Measurements from ENCODE around the gene ADORA2A.

Gene ADORA2A

DNA sequence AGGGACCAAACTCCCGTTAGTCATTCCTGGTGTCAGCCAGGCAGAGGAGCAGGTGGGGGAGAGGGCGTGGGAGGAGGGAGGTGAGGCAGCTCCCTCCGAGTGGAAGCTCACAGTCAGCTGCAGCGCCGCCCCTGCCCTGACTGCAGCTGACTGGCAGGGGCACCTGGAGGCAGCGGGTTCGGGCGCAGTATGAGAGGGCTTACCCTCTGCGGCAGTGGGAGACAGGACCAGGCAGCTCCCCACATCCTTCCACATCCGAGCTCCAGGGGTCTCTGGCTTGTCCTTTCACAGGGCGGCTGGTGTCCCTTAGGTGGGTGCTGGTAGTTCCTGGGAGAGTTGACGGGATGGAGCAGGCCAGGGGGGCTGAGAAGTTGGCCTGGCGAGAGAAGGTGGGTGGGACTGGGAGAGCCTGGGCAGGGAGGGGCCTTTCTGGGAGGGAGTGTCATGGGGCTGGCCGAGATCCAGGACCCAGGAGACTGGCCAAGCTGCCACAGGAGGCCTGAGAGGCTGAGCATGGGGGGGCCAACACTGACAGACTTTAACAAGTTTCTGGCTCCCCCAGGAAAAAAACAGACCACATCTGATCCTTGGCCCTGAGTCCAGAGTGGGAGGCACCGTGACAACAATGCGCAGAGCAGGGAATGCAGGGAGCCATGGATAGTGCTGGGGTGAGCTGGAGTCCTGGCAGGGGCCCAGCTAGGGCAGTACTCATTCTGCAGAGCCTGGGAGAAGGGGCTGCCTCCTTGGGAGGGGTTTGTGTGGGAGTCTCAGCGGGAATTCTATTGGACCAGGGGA, 4.9 kb downstream of the ADORA2A start:
- peak in 1 of 2 donors; percentile 30 for DNase-seq (ENCODE audit: low read depth in 2 of 2)

DNA sequence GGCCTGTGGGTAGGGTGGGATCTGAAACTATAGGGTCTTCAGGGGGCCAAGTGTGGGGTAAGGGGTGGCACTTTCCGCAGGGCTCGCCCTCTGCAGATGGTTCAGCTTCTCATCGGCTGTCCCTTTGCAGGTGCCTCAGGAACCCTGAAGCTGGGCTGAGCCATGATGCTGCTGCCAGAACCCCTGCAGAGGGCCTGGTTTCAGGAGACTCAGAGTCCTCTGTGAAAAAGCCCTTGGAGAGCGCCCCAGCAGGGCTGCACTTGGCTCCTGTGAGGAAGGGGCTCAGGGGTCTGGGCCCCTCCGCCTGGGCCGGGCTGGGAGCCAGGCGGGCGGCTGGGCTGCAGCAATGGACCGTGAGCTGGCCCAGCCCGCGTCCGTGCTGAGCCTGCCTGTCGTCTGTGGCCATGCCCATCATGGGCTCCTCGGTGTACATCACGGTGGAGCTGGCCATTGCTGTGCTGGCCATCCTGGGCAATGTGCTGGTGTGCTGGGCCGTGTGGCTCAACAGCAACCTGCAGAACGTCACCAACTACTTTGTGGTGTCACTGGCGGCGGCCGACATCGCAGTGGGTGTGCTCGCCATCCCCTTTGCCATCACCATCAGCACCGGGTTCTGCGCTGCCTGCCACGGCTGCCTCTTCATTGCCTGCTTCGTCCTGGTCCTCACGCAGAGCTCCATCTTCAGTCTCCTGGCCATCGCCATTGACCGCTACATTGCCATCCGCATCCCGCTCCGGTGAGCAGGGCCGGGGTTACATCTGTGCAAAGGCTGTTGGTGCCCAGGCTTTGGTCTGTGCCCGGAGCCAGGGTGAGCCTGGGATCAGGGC, 5.8 kb downstream of the ADORA2A start:
- no peak for DNase-seq (ENCODE audit: low read depth in 2 of 2)

DNA sequence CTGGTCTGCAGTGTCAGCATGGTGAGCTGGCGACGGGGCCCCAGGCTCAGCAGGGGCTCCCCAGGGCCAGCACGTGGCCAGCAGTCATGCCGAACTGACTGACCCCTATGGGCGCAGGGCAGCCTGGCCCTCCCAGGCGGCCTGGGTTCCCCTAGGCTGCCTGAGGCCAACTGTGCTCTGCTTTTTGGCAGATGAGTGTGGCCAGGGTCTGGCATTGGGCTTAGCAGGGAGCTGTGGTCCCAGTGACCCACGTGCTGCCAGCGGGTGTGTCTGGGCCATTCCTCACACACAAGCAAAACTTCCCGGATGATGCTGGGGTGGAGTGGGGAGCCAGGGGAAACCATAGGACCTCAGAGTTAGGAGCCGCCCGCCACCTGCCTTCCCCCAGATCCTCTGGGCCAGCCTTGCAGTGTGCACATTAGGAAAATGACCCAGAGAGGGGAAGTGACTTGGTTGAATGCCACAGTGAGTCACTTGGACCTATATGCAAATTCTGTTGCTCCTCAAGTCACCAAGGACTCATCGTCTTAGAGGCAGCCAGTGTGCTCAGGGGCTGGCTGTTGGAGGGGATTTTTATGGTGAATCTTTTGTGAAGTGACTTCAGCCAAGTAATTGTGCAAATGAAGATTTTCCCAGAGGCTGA, 6.5 kb downstream of the ADORA2A start:
- peak; percentile 35 to 43 for DNase-seq (ENCODE audit: low read depth in 2 of 2)

DNA sequence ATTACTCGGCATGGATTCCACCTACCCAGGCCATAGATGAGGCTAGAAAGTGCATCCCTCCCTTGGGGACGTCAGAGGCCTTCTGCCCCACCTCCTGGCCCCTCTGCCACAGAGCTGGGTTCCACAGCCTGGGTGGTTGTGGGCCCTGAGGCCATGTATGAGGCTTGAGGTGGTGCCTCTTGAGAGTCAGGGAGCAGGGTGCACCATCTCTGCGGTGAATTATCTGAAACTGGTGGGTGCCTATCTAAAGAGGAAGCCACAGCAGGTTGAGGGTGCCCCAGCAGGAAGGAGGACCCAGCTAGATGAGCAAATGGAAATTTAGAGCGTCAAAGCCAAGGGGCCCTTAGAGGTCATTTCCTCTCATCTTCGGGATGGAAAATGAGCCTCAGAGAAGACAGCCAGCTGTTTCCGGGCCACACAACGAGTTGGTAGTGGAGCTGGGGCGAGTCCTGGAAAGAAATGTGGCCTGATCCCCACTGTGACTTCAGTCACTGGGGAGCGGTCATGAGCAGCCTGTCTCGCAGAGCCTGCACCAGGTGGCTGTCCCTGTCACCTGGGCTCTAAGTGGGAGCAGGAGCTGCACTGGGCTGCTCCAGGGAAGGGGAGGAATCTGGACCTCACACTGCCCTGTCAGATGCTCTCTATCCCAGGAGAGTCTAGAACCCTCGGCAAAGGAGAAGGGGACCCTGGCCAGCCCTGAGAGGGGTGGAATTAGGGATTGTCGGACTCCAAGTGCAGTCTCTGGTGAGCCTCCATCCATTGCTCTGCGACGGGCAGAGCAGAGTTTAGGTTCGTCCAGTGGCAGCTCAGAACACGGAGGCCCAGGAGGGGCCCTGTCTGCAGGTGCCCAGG, 7.3 kb downstream of the ADORA2A start:
- peak; percentile 58 to 76 for DNase-seq (ENCODE audit: low read depth in 2 of 2)

DNA sequence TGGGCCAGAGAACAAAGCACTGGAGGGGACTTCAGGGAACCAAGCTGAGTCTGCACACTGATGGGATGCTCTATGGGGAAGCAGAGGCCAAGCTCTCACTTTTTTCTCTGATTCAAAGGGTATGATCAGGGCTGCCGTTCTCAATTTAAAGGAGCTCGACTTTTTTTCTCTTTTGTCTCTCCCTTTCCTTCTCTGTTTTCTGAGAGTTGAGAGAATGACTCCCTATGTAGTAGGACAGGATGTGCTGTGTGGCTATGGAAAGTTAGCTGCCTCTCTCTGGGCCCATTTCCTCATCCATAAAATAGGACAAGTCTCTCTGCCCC, 7.9 kb downstream of the ADORA2A start:
- no peak for DNase-seq (ENCODE audit: low read depth in 2 of 2)

DNA sequence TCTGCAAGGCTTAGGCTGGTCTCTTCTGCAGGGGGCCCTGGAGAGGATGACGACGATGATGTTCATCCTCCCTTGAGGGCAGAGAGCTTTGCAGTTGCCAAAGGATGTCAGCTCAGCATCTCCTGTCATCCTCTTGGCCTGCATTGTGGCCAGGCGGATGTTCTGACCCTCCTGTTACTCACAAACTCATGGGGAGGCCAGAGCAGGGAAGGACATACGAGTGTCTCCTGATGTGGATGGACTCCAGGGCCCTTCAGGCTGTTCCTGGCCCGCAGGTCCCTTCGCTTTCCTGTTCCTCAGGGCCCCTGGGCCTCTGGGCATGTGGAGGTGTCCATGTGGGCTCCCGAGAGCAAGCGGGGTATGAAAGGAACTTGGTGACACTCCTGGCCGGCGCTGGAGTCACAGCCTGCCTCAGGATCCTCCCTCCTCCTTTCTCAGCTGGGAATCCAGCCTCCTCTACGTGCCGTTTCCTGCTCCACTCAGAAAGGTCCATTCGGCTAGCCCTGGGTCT, 8.5 kb downstream of the ADORA2A start:
- no peak for DNase-seq (ENCODE audit: low read depth in 2 of 2)

DNA sequence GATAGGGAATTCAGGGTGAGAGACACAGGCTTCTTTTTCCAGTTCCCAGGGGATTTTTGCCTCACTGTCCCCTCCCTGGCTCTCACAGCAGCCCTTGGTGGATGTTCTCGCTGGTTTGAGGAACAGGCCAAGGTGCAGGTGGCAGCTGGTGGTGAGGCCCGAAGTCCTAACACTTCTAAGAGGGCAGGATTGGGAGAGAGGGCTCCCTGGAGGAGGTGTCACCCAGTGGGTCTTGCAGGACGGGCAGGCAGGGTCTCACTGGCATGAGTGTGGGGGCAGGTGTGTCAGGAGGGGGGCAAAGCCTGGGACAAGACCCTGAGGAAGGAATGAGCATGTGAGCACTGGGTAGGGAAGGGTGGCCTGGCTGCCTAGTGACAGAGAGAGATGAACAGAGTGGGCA, 9.2 kb downstream of the ADORA2A start:
- DNase-seq (ENCODE audit: low read depth in 2 of 2) = no peak

DNA sequence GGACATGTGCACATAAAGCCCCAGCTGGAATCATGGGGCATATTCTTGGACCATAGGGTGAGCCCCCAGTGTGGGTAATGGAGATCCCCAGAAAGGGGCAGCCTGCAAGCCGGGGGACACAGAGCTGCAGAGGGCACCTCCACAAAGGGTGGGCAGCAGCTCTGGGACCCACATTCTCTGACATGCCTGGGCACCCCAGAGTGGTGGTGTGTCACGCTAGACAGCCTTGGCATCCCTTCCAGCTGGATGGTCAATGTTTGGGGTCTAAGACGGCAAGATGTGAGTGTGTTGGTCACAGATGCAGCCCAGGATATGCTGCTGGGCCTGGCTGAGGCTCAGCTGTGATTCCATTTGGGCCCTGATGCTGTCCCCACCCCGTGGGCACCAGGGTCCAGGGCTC, 9.7 kb downstream of the ADORA2A start:
- DNase-seq (ENCODE audit: low read depth in 2 of 2) = no peak

DNA sequence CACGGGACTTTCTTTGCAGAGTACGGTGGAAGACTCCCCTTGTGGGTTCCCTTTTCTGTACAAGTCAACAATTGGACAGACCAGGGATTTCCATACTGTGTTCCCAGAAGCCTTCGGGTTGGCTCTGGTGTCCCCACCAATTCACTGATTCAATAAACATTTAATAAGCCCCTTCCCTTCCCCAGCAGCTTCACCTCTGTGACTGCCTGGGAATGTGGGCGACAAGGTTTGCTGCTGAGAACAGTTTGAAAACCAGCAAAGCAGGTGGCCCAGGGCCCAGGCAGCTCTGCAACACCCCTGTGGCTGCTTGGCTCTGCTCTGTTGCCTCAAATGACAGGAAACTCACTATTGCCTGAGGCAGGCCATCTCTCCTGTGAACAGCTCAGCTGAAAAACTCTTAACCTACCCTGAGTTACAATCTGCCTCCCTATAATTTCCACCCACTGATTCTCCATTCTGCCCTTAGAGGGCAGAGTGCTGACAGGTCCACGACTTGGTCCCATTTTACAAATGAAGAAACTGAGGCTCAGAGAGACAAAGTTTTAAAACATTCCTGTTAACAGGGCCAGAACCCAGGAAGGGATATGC, 10.4 kb downstream of the ADORA2A start:
- no peak for DNase-seq (ENCODE audit: low read depth in 2 of 2)

DNA sequence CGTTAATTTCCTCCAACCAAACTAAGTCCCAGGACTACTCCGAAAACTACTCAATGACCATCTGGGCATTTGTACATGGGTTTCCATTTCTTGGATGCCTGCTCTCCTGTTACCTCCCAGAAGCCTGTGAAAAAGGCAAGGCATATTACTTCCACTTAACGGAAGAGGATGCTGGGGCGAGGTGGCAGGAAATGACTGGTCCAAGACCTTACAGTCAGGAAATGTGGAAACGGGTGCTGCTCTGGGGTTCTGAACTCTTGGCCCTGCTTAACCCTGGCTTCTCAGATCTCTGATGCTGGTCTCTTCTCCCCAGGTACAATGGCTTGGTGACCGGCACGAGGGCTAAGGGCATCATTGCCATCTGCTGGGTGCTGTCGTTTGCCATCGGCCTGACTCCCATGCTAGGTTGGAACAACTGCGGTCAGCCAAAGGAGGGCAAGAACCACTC, 12.9 kb downstream of the ADORA2A start:
- DNase-seq (ENCODE audit: low read depth in 2 of 2) = no peak

DNA sequence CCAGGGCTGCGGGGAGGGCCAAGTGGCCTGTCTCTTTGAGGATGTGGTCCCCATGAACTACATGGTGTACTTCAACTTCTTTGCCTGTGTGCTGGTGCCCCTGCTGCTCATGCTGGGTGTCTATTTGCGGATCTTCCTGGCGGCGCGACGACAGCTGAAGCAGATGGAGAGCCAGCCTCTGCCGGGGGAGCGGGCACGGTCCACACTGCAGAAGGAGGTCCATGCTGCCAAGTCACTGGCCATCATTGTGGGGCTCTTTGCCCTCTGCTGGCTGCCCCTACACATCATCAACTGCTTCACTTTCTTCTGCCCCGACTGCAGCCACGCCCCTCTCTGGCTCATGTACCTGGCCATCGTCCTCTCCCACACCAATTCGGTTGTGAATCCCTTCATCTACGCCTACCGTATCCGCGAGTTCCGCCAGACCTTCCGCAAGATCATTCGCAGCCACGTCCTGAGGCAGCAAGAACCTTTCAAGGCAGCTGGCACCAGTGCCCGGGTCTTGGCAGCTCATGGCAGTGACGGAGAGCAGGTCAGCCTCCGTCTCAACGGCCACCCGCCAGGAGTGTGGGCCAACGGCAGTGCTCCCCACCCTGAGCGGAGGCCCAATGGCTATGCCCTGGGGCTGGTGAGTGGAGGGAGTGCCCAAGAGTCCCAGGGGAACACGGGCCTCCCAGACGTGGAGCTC, 13.5 kb downstream of the ADORA2A start:
- no peak for DNase-seq (ENCODE audit: low read depth in 2 of 2)

DNA sequence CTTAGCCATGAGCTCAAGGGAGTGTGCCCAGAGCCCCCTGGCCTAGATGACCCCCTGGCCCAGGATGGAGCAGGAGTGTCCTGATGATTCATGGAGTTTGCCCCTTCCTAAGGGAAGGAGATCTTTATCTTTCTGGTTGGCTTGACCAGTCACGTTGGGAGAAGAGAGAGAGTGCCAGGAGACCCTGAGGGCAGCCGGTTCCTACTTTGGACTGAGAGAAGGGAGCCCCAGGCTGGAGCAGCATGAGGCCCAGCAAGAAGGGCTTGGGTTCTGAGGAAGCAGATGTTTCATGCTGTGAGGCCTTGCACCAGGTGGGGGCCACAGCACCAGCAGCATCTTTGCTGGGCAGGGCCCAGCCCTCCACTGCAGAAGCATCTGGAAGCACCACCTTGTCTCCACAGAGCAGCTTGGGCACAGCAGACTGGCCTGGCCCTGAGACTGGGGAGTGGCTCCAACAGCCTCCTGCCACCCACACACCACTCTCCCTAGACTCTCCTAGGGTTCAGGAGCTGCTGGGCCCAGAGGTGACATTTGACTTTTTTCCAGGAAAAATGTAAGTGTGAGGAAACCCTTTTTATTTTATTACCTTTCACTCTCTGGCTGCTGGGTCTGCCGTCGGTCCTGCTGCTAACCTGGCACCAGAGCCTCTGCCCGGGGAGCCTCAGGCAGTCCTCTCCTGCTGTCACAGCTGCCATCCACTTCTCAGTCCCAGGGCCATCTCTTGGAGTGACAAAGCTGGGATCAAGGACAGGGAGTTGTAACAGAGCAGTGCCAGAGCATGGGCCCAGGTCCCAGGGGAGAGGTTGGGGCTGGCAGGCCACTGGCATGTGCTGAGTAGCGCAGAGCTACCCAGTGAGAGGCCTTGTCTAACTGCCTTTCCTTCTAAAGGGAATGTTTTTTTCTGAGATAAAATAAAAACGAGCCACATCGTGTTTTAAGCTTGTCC, 14.3 kb downstream of the ADORA2A start:
- no peak for DNase-seq (ENCODE audit: low read depth in 2 of 2)

DNA sequence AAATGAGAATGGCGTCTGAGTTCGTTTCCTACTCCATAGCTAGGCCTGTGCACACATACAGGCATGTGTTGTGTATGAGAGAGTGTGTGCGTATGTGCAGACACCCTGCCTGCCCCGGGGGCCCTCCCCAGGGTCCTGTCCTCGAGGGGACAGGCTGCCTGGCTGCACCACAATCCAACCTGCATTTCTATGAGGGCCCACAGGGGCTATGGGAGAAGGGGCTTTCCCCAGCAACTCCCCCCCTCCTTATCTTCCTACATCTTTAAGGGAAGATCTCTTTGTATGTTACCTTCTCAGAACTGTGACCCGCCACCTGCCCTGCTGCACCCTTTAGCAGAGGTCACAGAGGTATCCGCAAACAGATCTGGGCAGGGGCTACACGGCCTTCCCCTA, 14.9 kb downstream of the ADORA2A start:
- DNase-seq (ENCODE audit: low read depth in 2 of 2) = no peak

DNA sequence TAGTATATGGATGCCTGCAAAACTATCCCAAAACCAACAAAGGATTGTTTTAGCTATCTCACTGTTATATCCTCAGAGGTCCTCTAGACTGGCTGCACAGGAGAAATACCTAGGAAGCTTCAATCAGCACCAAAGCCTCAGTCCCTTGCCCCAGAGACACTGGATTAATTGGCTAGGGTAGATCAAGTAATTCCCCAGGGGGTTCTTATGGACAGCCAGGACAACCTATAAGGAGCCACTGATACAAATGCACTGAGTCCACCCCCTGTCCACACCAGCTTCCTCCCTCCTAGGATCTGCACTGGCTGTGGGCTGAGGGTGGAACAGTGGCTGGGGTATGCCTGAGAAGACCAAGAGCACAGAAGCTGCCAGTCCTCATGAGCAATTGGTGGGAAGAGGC, 16.3 kb downstream of the ADORA2A start:
- no peak for DNase-seq (ENCODE audit: low read depth in 2 of 2)

DNA sequence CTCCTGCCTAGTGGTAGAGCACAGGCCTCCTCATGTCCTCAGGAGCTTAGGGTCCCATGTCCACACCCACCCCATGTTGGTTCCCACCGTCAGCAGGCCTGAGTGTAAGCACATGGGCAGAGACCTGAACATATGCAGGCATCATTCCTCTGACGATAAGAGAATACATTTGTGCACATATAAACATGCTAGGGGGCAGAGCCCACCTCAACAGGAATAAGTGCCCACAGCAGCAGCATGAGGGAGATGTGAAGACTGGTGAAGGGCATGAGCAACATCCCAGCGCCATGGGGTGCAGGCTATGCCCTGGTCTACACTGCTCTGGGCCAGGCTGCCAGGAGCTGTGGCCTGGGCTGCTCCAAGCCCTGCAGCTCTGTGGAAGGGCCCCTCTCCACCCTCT, 16.9 kb downstream of the ADORA2A start:
- DNase-seq (ENCODE audit: low read depth in 2 of 2) = no peak

DNA sequence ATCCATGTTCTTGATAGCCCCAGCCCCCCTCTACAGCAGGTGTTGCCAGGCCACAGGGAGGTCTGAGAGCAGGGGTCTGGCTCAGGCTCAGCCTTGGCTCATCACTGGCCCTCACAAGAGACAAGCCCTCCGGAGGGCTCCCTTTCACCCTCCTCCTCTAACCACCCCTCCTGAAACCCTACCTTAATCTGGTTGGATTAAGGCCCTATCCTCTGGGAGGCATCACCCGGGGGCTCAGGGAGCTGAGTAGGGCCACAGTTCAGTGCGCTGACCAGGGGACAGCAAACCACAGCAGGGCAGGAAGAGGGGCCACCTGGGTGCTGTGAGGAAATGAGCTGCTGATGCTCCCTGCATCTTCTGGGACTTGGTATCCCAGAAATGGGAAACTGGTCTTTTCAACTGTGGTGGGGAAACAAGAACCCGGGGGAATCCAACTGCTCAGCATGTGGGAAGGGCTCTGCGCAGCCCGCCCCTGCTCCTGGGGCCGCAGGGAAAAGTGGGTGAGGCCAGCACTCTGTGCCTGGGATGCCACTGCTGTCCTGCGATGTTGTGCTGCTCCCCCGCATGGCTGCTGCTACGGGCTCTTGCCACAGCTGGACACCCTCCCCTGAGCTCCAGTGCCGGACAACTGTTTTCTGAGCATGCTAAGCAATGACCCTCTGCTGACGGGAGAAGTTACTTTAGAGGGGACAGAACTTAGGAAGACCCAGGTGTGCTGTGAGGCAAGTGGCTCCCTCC, 17.5 kb downstream of the ADORA2A start:
- DNase-seq (ENCODE audit: low read depth in 2 of 2) = no peak

DNA sequence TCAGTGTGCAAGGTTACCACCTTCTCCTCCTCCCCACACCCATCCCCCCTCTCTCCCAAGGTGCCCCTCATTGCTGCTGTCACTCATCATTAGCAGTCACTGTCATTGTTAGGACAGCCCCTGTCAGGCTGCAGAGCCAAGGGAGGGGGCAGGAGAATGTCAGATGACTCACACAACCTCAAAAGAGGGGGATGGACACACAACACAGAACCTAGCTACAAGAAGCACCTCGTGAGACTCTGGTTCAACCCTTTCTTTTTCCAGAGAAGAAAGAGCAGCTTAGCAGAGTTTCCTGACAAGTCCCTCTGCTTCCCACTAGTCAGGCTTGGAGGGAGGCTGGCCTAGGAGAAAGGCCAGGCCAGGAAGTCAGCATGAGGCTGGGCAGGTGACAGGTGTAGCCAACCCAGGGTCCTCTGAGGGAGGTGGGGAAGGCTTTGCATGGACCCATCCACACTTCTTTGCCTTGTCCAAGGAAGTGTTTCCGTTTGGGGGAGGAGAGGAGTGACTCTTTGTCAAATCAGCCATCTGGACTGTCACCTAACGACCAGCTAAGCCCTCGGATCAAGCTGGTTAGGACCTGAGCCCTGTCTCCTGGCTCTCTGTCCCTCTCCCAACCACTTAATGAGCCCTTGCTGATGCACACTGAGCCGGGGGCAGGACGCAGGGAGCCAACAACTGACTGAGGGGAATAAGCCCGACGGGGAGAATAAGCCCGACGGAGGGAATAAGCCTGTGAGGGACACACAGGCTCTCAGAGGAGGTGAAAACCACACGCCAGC, 18.3 kb downstream of the ADORA2A start:
- DNase-seq (ENCODE audit: low read depth in 2 of 2) = no peak

DNA sequence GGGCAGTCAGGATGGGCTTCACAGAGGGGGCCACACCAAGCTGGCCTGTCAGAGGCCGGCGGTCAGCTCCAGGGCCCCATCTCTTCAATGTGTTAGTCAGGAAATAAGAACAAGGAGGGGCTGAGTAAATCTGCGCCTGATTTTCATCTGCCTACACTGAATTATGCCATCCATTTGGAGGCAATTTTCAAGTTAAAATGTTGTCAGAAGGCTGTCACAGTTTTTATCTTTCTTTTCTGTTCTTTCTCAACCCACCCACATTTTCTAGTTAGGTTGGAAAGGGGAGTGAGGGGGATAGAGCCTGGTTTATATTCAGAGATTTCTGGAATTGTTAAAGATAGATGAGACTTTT, 18.8 kb downstream of the ADORA2A start:
- DNase-seq (ENCODE audit: low read depth in 2 of 2) = no peak
